ENCODE results near the gene TMED9.
"Not testable (repeated sequence)": the region's sequence is repeated elsewhere in the genome, so short reads cannot be mapped to it uniquely, and the experiment has no call there.

TMED9 gene

DNA sequence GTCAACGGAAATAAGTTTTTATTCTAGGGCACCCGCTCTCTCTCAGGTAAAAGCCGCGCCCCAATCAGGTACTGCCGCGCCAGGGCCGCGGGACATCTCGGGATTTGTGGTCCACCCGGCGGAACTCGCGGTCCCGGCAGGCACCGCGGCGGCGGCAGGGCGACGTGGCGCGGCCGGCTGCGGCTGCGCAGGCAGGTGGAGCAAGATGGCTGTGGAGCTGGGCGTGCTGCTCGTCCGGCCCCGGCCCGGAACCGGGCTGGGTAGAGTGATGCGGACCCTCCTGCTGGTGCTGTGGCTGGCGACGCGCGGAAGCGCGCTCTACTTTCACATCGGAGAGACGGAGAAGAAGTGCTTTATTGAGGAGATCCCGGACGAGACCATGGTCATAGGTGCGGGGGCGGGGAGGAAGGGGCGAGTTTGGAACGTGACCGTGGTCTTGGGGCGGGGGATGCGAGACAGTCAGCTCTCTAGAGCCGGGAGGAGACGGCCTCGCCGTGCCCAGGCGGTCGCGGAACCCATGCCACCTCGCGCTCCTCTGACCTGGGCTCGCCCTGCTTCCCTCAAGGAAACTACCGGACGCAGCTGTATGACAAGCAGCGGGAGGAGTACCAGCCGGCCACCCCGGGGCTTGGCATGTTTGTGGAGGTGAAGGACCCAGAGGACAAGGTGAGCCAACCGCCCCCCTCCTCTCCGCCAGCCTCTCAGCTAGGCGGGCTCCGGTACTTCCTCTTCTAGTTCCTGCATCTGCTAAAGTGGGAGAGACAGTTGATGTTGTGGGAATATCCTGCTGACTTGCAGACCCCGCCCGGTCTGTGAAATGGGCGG lies at the start of gene TMED9:
TSS of gene TMED9 (plus strand) at position 194 of the 825 bp plus-strand sequence. CDS start at position 206, 12 bp downstream.
- peak; percentile 40 for DNase-seq (ENCODE audit: low read depth)

DNA sequence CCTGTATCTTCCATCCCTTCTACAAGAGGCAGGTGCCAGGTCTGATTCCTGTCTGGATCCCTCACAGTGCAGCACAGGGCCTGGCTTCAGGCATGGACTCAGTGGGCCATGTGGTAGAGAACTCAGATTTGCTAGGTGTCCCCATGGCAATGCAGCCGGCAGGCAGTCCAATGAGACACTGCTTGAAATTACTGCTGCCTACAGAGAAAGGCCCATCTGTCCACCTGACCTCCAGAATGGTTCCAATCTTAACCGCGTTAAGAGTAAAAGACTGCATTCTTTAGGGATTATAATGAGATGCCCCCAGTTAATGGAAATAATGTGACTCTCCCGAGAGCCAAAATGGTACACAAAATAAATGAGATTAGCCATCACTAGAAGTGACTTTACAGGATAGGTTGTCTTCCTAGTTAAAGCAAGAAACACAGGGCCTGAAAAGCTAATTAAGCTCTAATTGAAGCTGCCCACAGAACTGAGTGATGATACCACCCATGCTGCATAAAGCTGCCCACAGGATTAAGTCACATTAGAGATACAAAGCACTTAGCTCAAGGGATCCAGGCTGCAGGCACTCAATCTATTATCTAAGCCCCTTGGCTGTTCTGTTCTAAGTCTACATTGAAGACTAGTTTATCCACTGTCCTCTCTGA lies 49.1 kb upstream of the TMED9 start:
- DNase-seq (ENCODE audit: low read depth), result no peak

DNA sequence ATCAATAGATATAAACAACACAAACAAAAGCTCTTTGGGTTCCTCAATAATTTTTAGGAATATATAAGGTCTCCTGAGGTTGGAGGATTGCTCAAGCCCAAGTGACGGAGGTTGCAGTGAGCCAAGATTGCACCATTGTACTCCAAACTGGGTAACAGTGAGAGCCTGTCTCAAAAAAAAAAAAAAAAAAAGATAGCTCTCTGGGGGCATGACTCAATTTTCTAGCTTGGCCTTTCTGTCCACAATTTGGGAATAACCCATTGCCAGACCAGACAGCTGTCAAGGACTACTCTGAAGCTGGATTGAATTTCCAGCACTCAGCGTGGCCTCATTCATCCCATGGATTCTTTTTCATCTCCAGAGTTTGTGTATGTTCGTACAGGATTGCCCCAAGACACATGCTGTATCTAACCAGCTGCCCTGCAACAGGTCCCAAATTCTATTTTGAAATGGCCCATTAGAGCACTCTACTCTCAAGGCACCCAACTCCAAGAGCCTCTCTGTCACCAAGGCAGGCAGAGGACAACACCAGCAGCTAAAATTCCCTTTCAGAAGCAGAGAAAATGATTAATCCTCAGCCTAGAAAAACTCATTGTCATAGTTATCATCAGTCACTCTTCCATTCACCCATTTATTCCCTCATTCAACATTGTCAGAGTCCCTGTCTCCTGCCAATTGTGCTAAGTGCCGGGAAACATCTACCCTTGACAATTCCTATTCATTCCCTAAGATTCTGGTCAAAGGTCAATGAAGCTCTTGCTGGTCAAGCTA lies 46.3 kb upstream of the TMED9 start:
- peak; percentile 92 for DNase-seq (ENCODE audit: low read depth)

DNA sequence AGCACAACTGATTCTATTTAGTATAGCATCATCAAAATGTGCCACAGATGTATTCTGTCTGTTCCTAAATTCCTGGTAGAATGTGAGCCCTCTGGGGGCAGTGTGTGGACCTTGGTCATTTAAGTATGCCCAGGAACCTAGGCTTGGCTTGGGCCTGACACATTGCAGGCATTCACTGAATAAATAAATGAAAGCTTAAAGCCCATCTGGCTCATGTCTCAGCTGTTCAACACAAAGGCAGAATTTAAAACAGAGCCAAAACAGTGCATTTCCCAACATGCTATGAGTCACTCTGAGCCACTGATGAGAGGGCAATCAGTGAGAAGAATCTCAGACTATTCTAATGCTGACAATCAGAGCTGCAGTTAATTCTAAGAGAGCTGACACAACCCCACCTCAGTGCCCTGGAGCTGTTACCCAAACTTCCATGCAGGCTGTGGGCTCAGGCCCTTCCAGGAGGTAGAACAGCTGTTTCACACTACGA lies 45.7 kb upstream of the TMED9 start:
- peak; percentile 95 for DNase-seq (ENCODE audit: low read depth)

DNA sequence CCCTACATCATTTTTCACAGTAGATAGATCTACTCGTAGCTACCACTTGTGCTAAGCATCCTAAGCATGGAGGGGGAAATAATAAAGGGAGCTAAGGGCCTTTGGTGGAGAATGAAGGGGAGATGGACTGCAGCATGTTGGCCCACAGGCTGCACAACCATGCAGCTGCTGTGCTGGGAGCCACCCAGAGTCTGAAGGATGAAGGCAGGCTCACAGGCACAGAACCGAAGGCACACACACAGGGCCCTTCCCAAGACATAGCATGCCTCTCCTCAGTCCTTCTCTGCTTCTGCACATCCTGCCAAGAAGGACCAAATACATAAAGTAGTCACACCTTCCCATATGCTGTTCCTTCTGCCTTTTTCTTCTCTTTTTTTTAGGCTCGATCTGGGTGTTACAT lies 44.3 kb upstream of the TMED9 start:
- DNase-seq (ENCODE audit: low read depth), result no peak

DNA sequence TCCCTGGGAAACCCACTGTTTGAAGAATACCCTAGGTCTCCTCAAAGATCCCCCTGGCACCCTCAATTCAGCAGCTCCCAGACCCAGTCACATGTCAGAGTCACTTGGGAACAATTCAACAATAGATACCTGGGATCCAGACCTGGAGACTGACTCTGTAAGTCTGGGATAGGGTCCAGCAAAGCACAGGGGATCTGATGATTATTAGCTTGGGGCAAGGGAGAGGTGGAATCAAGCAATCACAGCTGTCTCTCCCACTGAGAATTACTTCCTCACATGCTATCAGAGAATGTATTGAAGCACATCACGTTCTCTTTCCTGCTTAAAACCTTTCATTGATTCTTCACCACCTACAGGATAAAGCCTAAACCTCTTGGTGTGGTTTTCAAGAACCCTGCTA lies 43.5 kb upstream of the TMED9 start:
- no peak for DNase-seq (ENCODE audit: low read depth)

DNA sequence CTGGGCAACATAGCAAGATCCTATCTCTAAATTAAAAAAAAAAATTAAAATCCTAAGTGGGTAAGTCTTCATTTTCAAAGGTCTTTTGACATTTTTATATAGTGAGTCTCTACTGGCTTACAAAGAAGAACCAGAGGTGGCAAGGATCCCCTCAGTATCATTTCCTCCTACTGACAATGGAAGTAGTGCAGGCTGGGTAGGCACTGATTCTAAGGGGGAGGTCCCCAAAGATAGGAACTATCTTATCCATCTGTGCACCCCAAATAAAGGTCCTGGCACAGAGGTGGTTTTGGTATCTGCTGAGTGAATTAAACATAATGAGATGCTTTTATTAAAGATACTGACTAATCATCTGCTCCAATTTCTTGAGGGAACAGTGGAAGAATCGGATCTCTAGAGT lies 41.9 kb upstream of the TMED9 start:
- no peak for DNase-seq (ENCODE audit: low read depth)

DNA sequence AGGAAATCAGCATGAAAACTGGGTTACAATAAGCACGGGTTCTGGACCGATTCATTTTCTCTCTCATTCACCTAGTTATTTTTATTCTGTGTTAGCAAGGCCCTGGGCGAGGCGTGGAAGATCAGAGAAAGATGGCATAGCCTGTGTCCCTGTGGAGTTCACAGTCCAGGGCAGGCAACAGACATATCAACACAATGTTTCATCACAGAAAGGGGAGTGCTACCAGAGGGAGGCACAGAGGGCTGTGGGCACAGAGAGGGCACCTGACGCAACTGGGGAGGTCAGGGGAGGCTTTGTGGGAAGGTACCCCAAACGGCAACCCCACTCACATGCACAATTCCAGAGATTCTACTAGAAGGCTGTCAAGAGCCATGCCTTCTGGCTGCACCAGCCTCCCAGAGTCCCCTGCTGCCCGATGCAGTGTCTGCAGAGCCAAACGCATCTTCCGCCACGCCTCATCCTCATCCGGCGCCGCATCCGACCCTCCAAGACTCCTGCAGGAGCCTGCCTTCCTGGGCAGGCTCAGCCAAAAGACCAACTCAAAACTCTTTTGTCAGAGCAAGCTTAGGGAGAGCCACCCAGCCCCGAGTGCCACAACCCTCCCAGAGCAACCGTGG lies 39.1 kb upstream of the TMED9 start:
- no peak for DNase-seq (ENCODE audit: low read depth)

DNA sequence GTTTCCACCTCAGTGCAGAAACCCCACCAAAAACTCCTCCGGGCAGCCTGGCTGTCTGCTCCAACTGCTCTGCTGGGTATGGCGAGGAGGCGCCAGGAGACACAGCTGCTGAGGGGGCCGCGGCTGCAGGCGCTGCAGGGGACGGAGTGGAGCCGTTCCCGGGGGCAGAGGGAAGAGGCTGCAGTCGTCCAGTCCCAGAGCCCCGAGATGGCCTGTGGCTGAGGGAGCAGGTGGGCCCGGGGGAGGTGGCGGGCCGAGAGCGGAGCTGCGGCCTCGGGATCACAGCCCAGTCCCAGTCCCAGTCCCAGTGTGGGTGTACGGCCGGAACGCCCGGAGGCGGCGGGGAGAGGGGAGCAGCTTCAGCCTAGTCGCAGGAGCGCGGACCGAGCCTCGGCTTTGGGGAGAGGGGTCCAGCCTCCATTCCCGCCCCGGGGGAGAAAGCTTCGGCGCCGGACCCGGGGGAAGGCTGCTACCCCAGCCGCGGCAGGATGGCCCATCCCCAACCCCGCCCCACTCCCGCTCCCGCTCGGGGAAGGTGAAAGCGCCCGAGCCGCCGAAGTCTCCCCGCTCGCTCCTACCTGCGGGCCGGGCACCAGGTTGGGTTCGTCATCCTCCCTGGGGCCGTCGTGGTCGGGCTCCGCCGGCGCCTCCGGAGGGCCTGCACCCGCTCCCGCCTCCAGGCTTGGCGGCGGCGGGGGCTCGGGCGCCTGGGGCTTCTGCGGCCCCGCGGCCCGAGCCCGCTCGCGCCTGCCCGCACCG lies 38.2 kb upstream of the TMED9 start:
- DNase-seq (ENCODE audit: low read depth), result no peak

DNA sequence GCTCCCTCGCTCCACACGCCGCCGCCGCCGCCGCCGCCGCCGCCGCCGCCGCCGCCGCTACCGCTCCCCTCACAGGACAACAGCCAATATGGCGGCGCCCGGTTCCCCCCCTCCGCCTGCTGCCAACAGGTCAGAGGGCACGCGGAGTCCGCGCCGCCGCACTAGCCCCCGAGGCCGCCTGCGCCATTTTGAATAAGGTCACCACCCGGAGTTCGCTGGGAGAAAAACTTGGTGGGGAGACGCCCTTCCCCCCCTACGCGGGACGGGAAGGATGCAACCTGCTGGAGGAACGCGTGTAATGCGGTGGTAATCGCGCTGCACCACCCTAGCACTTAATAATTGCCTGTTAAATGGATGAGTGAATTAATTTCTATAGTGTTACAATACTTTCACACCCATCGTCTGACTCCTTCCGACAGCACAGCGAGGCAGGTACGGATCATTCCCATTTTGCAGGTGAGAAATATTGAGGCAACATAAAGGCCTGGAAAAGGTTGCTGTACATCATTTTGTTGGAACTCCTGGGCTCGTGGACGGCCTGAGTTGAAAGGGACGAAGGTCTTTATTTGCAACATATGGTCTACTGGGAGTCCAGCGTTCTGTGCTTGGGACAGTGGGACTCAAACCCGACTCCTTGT lies 37.4 kb upstream of the TMED9 start, which contains the start of gene FAM193B:
TSS of gene FAM193B (minus strand) at position 90 of the 638 bp plus-strand sequence. CDS start 105 bp downstream, outside the sequence.
- DNase-seq (ENCODE audit: low read depth), result peak; percentile 80

DNA sequence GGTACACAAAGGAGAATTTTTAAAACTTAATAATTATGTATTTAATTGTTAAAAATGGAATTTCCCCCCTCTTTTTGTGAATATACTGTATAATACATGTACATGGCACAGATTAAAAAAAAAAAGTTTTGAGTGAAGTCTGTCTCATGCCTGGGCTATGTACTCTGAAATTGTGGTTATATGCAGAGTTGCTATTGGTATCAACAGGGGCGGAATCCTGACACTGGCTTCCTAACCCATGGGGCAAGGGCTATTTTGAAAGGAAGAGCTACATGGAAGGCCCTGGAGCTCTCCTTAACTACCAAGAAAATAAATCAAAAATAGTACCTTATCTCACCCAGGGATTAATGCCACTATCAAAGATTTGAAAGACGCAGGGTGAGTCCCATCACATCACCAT lies 36.8 kb upstream of the TMED9 start:
- no peak for DNase-seq (ENCODE audit: low read depth)

DNA sequence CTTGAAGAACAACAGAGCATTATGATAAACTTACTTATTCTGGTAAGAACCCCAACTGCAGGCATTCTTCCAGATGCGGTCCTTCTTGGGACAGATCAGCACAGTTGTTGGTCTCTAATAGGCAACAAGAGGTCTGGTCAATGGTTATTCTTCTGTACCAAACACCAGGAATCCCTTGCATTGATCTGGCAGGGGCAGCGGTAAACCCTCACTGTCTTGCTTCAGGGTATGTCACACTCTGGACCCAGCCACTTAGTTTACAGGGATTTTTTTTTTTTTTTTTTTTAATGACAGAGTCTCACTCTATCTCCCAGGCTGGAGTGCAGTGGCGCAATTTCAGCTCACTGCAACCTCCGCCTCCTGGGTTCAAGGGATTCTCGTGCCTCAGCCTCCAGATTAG lies 36.3 kb upstream of the TMED9 start:
- DNase-seq (ENCODE audit: low read depth), result no peak

DNA sequence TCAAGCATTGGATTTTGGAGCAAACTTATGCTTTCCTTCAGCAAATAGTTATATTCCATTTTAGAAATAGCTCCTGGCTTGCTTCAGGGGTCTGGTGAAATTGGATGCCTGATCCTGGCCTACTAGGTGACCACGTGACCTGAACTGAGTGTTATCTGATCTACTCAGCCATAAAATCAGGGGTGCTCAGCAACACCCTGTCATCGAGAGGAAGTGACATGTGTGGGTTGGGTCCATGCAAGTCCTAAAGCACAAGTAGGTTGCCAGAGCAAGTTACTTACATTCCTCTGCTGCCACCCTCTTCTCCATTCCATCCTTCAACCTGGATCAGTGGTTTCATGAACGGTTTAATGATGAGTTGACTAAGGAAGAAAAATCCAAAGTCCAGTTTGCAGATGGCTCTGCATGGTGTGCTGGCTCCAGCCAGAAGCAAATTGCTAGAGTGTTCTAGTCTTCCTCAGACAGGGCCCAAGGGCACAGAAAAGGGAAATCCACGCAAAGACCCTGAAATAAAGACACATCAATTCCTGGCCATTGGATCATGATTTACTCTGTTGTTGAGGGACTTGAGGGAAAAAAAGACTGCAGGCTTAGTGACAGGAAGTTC lies 34.9 kb upstream of the TMED9 start:
- no peak for DNase-seq (ENCODE audit: low read depth)

DNA sequence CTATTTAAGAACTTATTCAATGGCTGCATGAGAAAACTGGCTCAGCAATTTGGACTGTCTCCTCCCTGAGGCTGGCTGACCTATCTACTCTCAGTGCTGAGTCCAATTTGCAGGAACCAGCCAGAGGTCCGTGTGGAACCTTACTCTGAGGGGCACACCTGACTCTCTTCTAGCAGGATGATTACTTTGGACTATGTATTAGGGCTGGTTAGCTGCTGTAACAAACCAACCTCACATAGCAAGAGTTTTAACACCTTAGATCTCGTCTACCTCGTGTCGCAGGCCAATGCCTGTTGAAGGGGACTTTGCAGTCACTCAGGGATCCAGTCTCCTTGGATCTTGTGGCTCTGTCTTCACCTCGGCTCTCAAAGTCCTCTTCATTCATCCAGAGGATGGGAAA lies 34.2 kb upstream of the TMED9 start:
- no peak for DNase-seq (ENCODE audit: low read depth)

DNA sequence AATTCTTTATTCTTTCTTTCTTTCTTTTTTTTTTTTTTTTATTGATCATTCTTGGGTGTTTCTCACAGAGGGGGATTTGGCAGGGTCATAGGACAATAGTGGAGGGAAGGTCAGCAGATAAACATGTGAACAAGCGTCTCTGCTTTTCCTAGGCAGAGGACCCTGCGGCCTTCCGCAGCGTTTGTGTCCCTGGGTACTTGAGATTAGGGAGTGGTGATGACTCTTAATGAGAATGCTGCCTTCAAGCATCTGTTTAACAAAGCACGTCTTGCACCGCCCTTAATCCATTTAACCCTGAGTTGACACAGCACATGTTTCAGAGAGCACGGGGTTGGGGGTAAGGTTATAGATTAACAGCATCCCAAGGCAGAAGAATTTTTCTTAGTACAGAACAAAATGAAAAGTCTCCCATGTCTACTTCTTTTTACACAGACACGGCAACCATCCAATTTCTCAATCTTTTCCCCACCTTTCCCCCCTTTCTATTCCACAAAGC lies 32.5 kb upstream of the TMED9 start:
- not testable (repeated sequence) for DNase-seq (ENCODE audit: low read depth)

DNA sequence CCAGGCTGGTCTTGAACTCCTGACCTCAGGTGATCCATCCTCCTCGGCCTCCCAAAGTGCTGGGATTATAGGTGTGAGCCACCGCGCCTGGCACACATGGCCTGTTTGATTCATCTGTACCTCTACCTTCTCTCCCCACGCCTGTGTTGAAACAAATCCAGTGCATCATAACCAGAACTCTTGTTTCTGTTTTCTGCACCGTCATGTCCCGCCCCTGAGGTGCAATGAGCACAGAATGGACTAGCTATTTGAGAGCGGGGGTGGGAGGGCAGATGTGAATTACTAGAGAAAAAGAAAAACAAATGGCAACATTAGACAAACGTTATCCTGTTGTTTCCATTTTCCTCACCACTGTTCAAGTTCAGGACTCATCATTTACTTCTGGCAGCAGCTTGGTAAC lies 27.0 kb upstream of the TMED9 start:
- DNase-seq (ENCODE audit: low read depth), result no peak

DNA sequence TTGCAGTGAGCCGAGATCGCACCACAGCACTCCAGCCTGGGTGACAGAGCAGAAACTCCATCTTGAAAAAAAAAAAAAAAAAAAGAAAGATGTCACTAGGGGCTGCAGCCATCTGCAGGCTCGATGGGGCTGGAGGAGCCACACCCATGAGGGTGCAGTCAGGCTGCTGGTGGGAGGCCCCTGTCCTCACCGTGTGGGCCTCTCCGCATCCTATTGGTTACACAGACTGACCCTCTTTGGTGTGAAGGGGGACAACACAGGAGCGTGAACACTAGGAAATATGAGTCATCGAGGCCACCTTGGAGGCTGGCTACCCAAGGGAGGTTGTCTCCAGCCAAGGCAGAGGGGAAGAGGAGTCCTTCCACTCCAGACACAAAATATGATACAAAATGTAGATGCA lies 23.7 kb upstream of the TMED9 start:
- DNase-seq (ENCODE audit: low read depth), result no peak

DNA sequence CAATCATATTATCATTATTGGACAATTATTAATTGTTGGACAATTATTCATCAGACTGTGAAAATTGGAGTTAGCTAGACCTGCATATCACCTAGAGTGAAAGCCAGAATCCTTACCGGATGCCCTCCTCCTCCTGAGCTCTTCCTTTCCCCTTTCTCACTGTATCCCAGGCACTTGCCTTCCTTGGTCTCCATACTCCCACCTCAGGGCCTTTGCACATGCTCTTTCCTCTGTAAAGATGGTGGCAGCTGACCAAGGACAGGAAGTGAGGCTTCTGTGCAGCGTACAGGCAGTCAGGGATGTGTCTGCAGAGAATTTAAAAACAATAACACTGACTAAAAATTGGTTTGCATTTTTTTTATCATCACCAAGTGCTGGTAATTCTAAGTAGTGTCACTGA lies 22.1 kb upstream of the TMED9 start:
- no peak for DNase-seq (ENCODE audit: low read depth)

DNA sequence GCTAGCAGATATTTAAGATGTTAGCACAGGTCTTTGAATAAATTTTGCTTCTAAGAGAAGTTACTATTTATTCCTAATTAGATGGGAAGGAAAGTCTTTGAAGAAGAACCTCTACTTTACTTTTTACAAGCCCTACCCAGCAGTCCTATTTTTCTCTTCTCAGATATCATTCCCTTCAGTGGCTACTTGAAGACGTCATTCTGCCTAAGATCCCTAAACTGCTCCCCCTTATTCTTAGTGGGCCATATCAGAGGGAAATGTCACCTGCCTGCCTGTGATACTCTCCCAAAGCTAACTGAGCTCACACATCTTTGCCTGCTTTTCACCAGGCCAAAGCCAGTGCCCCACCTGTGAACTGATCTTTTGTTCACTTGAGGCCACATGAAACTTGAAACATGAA lies 16.5 kb upstream of the TMED9 start:
- DNase-seq (ENCODE audit: low read depth), result no peak

DNA sequence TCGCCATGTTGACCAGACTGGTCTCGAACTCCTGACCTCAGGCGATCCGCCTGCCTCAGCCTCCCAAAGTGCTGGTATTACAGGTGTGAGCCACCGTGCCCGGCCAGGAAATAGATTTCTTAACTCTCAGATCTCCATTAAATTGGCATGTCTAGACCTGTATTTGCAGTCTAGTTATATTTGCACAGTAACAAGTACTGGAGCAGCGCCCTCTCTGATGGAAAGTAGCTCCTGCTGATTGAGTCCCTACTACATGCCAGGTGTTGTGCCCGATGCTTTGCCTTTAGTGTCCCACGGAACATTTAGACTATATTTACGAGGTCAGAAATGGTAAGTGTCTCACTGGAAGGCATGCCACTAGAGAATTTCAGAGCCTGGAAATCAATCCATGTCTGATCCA lies 15.8 kb upstream of the TMED9 start:
- DNase-seq (ENCODE audit: low read depth), result no peak
